ENCODE results near the gene FRMD8.
A peak's percentile ranks its signal among the peaks of the same experiment; 100 is the strongest.

FRMD8 gene, protein sequence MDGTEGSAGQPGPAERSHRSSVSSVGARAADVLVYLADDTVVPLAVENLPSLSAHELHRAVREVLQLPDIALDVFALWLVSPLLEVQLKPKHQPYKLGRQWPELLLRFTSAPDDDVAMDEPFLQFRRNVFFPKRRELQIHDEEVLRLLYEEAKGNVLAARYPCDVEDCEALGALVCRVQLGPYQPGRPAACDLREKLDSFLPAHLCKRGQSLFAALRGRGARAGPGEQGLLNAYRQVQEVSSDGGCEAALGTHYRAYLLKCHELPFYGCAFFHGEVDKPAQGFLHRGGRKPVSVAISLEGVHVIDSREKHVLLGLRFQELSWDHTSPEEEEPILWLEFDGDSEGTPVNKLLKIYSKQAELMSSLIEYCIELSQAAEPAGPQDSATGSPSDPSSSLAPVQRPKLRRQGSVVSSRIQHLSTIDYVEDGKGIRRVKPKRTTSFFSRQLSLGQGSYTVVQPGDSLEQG
- total RNA-seq, result 24.3 to 63.6 (median 38.3) reads per million in 18 experiments

DNA sequence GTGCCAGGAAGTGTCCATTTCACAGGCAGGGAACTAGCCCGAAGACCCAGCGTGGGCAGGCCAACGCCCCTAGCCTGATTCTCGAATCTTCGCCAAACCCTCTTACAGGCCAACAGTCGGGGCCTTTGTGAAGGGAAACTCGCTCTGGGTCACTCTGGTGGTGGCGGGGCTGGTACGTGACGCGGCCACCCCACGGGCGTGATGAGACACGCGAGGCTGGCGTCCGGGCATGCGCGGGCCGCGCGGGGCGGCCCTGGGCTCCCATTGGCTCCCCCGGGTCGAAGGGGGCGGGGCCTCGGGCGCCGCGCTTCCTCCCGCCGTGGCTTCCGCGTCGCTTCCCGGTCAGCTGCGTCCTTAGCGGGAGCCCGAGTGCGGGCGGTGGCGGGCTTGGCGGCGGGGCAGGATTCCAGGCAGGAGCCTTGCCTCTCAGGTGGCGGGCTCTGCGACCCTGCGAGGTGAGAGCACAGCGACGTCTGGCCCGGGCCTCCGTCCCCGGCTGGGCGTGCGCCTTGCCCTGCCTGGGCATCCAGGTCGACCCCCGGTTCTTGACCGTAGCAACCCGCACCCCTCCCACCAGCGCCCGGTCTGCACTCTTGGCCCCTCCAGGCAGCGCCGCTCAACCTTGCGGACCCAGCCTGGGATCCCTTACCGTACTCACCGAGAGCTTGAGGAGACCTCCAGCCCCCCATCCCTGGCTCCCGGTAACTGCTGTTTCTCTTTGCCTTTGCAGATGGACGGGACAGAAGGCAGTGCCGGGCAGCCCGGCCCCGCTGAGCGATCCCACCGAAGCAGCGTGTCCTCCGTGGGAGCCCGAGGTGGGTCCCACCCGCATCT is at the start of gene FRMD8:
TSS of gene FRMD8 (plus strand) at position 331 of the 834 bp plus-strand sequence. CDS start at position 731, 400 bp downstream.
- peak; percentile 90 to 94 for DNase-seq

DNA sequence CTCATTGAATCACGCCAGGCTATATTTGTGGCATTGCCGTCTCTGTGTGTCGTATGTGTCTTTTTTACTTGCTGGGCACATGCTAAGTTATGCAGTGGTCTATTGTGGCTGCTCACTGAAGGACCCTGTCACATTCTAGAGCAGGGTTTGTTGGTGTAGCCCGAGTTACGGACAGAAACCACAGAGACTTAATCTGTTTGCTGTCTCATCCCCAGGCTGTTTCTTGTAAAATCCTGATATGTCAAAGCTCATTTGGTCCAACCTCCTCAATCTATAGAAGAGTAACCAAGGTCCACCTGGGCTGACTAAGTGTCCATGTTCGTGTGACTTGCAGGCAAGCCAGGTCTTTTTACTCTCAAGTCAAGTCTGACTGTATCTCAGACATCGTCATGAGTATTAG is 47.8 kb upstream of the FRMD8 start:
- no peak for DNase-seq

- DNase-seq, result no peak
These were observed 46.2 kb upstream of the FRMD8 start for GRCh38 chr11:65340226-65340625.

DNA sequence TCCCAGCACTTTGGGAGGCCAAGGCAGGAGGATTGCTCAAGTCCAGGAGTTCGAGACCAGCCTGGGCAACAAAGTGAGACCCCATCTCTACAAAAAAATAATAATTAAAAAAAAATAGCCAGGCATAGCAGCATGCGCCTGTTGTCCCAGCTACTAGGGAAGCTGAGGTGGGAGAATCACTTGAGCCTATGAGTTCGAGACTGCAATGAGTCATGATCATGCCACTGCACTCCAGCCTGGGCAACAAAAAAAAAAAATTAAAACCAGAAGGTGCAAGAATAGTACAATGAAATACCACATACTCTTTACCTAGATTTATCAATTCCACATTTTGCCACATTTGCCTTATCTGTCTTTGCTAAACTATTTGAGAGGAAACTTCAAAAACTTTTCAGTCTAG is 44.6 kb upstream of the FRMD8 start:
- DNase-seq, result peak; percentile 44 to 73

- no peak for DNase-seq
These were observed 34.9 kb upstream of the FRMD8 start for GRCh38 chr11:65351511-65351910.

- peak; percentile 19 to 55 for DNase-seq
These were observed 33.7 kb upstream of the FRMD8 start for GRCh38 chr11:65352783-65353182.

- no peak for DNase-seq
These were observed 33.1 kb upstream of the FRMD8 start for GRCh38 chr11:65353376-65353775.

GRCh38 chr11:65353900-65354264 is 32.6 kb upstream of the FRMD8 start:
- no peak for DNase-seq

GRCh38 chr11:65354265-65355012 is 32.0 kb upstream of the FRMD8 start, which contains the start of gene TIGD3:
Gene TIGD3, plus strand, starts transcription at chr11:65354751. Its CDS starts 1,058 bp downstream, at chr11:65355809.
- DNase-seq, result peak; percentile 93 to 96

DNA sequence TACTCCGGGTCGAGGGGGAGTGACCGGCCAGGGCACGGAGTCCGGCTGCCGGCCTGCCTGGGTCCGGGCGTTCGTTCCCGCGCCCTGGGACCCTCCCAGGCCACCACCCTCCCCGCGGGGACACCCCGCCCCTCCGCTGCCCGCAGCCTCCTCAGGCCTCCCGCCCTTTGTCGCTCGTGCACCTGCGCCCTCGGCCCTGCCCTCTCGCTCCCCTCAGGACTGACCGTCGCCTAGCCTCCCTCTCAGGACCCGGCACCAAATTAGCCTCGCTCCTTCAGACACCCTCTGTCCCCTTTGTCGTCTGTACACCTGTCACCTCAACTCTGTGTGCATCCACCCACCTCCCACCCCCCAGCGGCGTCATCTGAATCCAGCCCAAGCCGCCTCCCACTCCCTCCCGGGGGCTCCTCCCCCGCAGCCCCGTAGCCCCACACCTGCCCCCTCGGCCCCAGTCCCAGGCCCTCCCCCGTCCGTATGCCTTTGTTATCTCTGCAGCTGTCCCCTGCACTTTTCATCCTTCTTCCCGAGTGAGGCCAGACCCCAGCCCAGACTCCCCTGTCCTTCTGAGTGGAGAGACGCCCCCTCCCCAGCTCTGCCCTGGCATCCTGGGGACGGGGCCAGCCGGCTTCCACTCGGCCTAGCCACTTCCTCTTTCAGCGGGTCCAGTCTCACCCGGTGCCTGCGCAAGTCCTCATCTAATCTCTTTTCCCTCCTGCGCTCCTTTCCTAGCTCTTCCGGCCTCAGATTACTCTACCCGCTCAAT is 31.2 kb upstream of the FRMD8 start:
- peak in 1 of 2 donors; percentile 39 for DNase-seq

- DNase-seq, result no peak
These were observed 30.6 kb upstream of the FRMD8 start for GRCh38 chr11:65355776-65356393.

GRCh38 chr11:65356394-65356972 is 30.0 kb upstream of the FRMD8 start:
- no peak for DNase-seq

DNA sequence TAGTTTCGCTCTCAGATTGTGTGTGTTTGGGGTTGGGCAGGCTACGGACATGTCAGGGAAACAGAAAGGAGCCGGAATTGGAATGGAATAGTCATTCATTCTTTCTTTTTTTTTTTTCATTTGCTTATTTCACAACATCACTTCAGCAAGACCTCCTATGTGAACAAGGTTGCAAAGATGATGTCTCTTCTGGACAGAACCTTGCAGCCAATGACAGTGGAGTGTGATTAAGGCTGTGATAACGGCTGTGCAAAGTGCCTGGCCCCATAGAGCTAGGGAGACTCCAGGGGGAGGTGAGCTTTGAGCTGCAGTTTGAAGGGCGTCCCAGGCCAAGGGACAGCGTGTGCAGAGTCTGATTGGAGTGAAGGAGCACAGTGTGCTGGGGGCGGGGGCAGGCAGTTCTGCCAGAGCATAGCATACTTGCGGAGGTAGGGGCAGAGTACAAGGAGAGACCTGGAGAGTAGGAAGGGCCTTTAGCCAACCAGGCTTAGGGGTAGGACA is 28.5 kb upstream of the FRMD8 start:
- no peak for DNase-seq

DNA sequence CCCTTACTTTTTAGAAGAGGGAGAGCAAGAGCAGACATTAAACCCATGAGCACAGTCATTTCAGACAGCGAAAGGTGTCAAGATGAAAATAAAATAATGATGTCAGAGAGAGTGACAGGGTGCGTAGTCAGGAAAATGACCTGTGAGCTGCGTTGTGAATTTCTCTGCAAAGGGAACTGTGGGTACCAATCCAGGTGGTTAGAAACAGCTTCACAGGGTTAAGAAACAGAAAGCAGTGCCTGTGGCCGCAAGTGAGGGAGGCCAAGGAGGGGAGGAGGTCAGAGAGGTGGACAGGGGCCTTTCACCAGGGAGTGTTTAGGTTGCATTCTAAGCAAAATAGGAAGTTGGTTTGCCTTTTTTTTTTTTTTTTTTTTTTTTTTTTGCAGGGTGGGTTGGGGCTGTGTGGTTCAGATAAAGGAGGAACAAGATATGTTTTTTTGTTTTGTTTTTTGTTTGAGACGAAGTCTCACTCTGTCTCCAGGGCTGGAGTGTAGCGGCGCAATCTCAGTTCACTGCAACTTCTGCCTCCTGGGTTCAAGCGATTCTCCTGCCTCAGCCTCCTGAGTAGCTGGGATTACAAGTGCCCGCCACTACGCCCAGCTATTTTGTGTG is 24.0 kb upstream of the FRMD8 start:
- peak; percentile 64 to 87 for DNase-seq

DNA sequence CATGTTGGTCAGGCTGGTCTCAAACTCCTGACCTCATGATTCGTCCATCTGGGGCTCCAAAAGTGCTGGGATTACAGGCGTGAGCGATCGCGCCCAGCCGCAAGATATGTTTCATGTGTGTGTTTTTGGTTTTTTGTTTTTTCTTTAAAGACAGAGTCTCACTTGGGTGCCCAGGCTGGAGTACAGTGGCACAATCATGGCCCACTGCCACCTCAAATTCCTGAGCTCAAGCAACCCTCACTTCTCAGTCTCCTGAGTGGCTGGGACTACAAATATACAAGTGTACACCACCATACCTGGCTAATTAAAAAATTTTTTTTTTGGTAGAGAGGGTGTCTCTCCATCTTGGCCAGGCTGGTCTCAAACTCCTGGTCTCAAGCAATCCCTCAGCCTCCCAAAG is 23.5 kb upstream of the FRMD8 start:
- no peak for DNase-seq

DNA sequence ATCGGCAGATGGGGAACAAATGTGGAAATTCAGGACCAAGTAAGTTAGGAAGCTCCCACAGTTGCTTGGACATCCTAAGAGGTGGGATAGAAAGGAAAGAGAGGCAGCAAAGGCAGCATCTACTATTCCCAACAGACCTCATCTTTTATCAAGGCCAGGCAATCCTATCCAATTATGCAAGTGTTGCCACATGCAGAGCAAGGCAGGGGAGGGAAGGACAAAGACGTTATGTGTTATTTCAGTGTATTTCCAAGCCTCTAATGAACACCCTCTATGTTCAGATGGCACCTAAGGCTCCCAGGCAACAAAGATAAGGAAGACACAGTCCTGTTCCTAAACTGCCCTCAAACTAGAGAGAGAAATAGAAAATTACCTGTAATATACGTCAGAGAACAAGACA is 22.7 kb upstream of the FRMD8 start:
- no peak for DNase-seq

- peak; percentile 60 to 79 for DNase-seq
These were observed 20.1 kb upstream of the FRMD8 start for GRCh38 chr11:65366340-65366773.

DNA sequence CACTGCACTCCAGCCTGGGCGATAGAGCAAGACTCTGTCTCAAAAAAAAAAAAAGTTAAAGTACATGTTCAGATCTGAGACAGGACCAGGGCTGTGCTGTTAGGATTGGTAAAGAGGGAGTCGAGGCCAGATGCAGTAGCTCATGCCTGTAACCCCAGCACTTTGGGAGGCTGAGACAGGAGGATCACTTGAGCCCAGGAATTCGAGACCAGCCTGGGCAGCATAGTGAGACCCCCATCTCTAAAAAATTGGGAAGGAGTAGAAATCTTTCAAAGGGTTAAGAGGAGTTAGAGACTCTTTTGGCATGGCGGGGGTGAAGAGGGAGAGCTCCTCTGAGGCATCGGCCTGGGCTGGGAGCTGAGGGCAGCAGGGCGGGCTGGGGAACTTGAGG is 15.8 kb upstream of the FRMD8 start:
- no peak for DNase-seq

- DNase-seq, result no peak
These were observed 12.4 kb upstream of the FRMD8 start for GRCh38 chr11:65373839-65374580.

GRCh38 chr11:65375012-65375411 is 11.4 kb upstream of the FRMD8 start:
- DNase-seq, result no peak

Measured in inflammatory macrophage (primary cell).